Erythroblast (primary cell): Measurements from ENCODE around the gene MAL.

Source experiments
- GATA1 ChIP-seq: IDR thresholded peaks from 2 replicates; pipeline ENCODE4 v1.6.1; 2011; ENCODE audit warnings: low read depth, mild to moderate bottlenecking, control low read depth, low read length, moderate library complexity
- POLR2A ChIP-seq: IDR thresholded peaks from 2 replicates; pipeline ENCODE4 v1.6.1; 2011; ENCODE audit warnings: mild to moderate bottlenecking, low read length

- no peak for TF ChIP-seq POLR2A
- no peak for TF ChIP-seq GATA1
Measured at GRCh38 chr2:95049683-95049955, 24.1 kb downstream of the MAL start.
